Liver (tissue), 3 donors: ENCODE results near the gene SYNDIG1.

Experiments used
- ATF3 ChIP-seq: IDR thresholded peaks from 2 replicates; pipeline ENCODE4 v1.6.1; 2016; ENCODE audit warnings: antibody characterized with exemption
- CTCF ChIP-seq: fragments of 150-350 bp; IDR thresholded peaks from 2 replicates; pipeline ENCODE4 v1.5.1; 2017; ENCODE audit warnings: improper control_type of control experiment, low read depth, low read length; ENCODE audit not compliant: missing input control
- JUND ChIP-seq, 2 donors: IDR thresholded peaks; 2 replicates each; pipeline ENCODE4 v1.6.1; 2016; ENCODE audit warnings: antibody characterized with exemption in 2 of 2
- YY1 ChIP-seq: IDR thresholded peaks from 2 replicates; pipeline ENCODE4 v1.6.1; 2016; ENCODE audit warnings: antibody characterized with exemption, mild to moderate bottlenecking
- donor health status: healthy.
- donor health status: healthy.

- TF ChIP-seq YY1 (no peak), CTCF (no peak), JUND (IDR thresholded peaks at IDR 0.05) (no peak), ATF3 (no peak)
Observed at GRCh38 chr20:24627926-24628325, 158.5 kb downstream of the SYNDIG1 start.
